WTC11 (cell line): Measurements from ENCODE around the gene FMN2. TPM values are rescaled to one million over a fixed set of nuclear protein-coding genes. Genes with fewer than 3 reads are reported as not detected.

Source experiments
- ATAC-seq: fragments of 200-7000 bp; cut with Tn5 transposase; 2 replicates; pipeline ENCODE4 v1.10.0; 2021; ENCODE audit warnings: mild to moderate bottlenecking, moderate library complexity
- CTCF ChIA-PET: fragments of 300-600 bp; sonication (Branson Sonifier 250); formaldehyde crosslinking; loops from one replicate; lab custom pipeline; 2021; ENCODE audit warnings: antibody characterized with exemption; lab: Charles Lee
- POLR2A ChIA-PET: fragments of 350-600 bp; sonication (Branson Sonifier 250); formaldehyde crosslinking; loops from one replicate; lab custom pipeline; 2021; ENCODE audit warnings: antibody characterized with exemption; lab: Charles Lee
- DNase-seq: peaks from one replicate; pipeline ENCODE4 v3.0.0; 2021; ENCODE audit warnings: low spot score
- H3K27ac Mint-ChIP-seq: 2 replicates; pipeline ENCODE4 v1.8.0; 2021; ENCODE audit warnings: mixed read lengths
- H3K27me3 Mint-ChIP-seq: 2 replicates; pipeline ENCODE4 v1.8.0; 2021; ENCODE audit warnings: low read depth, mild to moderate bottlenecking, moderate library complexity, mixed read lengths
- H3K36me3 Mint-ChIP-seq: 2 replicates; pipeline ENCODE4 v1.8.0; 2021; ENCODE audit warnings: mixed read lengths
- H3K4me1 Mint-ChIP-seq: 2 replicates; pipeline ENCODE4 v1.8.0; 2022; ENCODE audit warnings: mixed read lengths
- H3K4me3 Mint-ChIP-seq: 2 replicates; pipeline ENCODE4 v1.8.0; 2021; ENCODE audit warnings: mild to moderate bottlenecking, moderate library complexity, mixed read lengths
- H3K9me3 Mint-ChIP-seq: 2 replicates; pipeline ENCODE4 v1.8.0; 2021; ENCODE audit warnings: mixed read lengths
- ATF1 ChIP-seq: sonication (generic); formaldehyde crosslinking; IDR thresholded peaks from 2 replicates; pipeline ENCODE4 v1.8.1; 2023; ENCODE audit warnings: mild to moderate bottlenecking, moderate library complexity, missing genetic modification reagents
- CREM ChIP-seq: sonication (generic); formaldehyde crosslinking; IDR thresholded peaks from 2 replicates; pipeline ENCODE4 v1.8.1; 2022; ENCODE audit warnings: mild to moderate bottlenecking, missing genetic modification reagents, moderate library complexity
- ELF4 ChIP-seq: sonication (generic); formaldehyde crosslinking; IDR thresholded peaks from 2 replicates; pipeline ENCODE4 v1.8.1; 2022; ENCODE audit warnings: low read depth, mild to moderate bottlenecking, moderate library complexity, missing genetic modification reagents
- EMX1 ChIP-seq: fragments of 250-450 bp; sonication (Bioruptor Pico); IDR thresholded peaks from 2 replicates; pipeline ENCODE4 v1.8.0; 2021; ENCODE audit warnings: mild to moderate bottlenecking
- FOXK1 ChIP-seq: sonication (generic); formaldehyde crosslinking; IDR thresholded peaks from 2 replicates; pipeline ENCODE4 v1.8.0; 2022; ENCODE audit warnings: mild to moderate bottlenecking, moderate library complexity, missing genetic modification reagents
- FOXP1 ChIP-seq: sonication (generic); formaldehyde crosslinking; IDR thresholded peaks from 2 replicates; pipeline ENCODE4 v1.8.0; 2022; ENCODE audit warnings: missing genetic modification reagents, mild to moderate bottlenecking, moderate library complexity, borderline replicate concordance
- HMGA2 ChIP-seq: fragments of 250-450 bp; sonication (Bioruptor Pico); IDR thresholded peaks from 2 replicates; pipeline ENCODE4 v1.4.0; 2021; ENCODE audit warnings: mild to moderate bottlenecking, moderate library complexity
- KAT7 ChIP-seq: sonication (generic); formaldehyde crosslinking; IDR thresholded peaks from 2 replicates; pipeline ENCODE4 v1.8.1; 2023; ENCODE audit warnings: missing genetic modification reagents, mild to moderate bottlenecking, borderline replicate concordance
- NFYB ChIP-seq: sonication (generic); formaldehyde crosslinking; conservative IDR thresholded peaks from 2 replicates; pipeline ENCODE4 v1.8.0; 2022; ENCODE audit warnings: low read depth, missing genetic modification reagents
- RORB ChIP-seq: fragments of 250-450 bp; sonication (Bioruptor Pico); IDR thresholded peaks from 2 replicates; pipeline ENCODE4 v1.9.0; 2021; ENCODE audit warnings: mild to moderate bottlenecking
- SOX15 ChIP-seq: fragments of 250-450 bp; sonication (Bioruptor Pico); IDR thresholded peaks from 2 replicates; pipeline ENCODE4 v1.9.0; 2021; ENCODE audit warnings: mild to moderate bottlenecking
- SP1 ChIP-seq: sonication (generic); formaldehyde crosslinking; conservative IDR thresholded peaks from 2 replicates; pipeline ENCODE4 v1.8.1; 2022; ENCODE audit warnings: missing genetic modification reagents
- ZNF423 ChIP-seq: fragments of 250-450 bp; sonication (Bioruptor Pico); IDR thresholded peaks from 2 replicates; pipeline ENCODE4 v2.1.2; 2022; ENCODE audit warnings: mild to moderate bottlenecking, moderate library complexity
- total RNA-seq: library from RNA; stranded (reverse); gene quantifications from 3 replicates; pipeline ENCODE4 v1.2.3, GENCODE V29; 2021
- TF ChIP-seq, protein P1 (sequence below): fragments of 250-450 bp; sonication (Bioruptor Pico); conservative IDR thresholded peaks from 2 replicates; pipeline ENCODE4 v1.9.0; 2021; ENCODE audit warnings: mild to moderate bottlenecking
- TF ChIP-seq, protein P2 (sequence below): fragments of 200-600 bp; IDR thresholded peaks from 2 replicates; pipeline ENCODE4 v1.8.0; 2022; ENCODE audit warnings: antibody characterized with exemption
- TF ChIP-seq, protein P3 (sequence below): sonication (generic); formaldehyde crosslinking; IDR thresholded peaks from 2 replicates; pipeline ENCODE4 v1.8.0; 2022; ENCODE audit warnings: missing genetic modification reagents
- TF ChIP-seq, protein P4 (sequence below): sonication (generic); formaldehyde crosslinking; IDR thresholded peaks from 2 replicates; pipeline ENCODE4 v1.8.1; 2023; ENCODE audit warnings: mild to moderate bottlenecking, missing genetic modification reagents, moderate library complexity
- TF ChIP-seq, protein P5 (sequence below): sonication (generic); formaldehyde crosslinking; IDR thresholded peaks from 2 replicates; pipeline ENCODE4 v1.8.0; 2022; ENCODE audit warnings: mild to moderate bottlenecking, missing genetic modification reagents
- TF ChIP-seq, protein P6 (sequence below): sonication (generic); formaldehyde crosslinking; IDR thresholded peaks from 2 replicates; pipeline ENCODE4 v1.8.0; 2022; ENCODE audit warnings: mild to moderate bottlenecking, missing genetic modification reagents
- TF ChIP-seq, protein P7 (sequence below): fragments of 250-450 bp; sonication (Bioruptor Pico); IDR thresholded peaks from 2 replicates; pipeline ENCODE4 v1.9.0; 2021; ENCODE audit warnings: moderate library complexity, mild to moderate bottlenecking, inconsistent platforms, borderline replicate concordance
- TF ChIP-seq, protein P8 (sequence below): sonication (generic); formaldehyde crosslinking; IDR thresholded peaks from 2 replicates; pipeline ENCODE4 v1.8.0; 2023; ENCODE audit warnings: missing genetic modification reagents, mild to moderate bottlenecking, borderline replicate concordance

The FMN2 gene
- total RNA-seq, 1 experiment from 2014 or later = 1.8 TPM

DNA sequence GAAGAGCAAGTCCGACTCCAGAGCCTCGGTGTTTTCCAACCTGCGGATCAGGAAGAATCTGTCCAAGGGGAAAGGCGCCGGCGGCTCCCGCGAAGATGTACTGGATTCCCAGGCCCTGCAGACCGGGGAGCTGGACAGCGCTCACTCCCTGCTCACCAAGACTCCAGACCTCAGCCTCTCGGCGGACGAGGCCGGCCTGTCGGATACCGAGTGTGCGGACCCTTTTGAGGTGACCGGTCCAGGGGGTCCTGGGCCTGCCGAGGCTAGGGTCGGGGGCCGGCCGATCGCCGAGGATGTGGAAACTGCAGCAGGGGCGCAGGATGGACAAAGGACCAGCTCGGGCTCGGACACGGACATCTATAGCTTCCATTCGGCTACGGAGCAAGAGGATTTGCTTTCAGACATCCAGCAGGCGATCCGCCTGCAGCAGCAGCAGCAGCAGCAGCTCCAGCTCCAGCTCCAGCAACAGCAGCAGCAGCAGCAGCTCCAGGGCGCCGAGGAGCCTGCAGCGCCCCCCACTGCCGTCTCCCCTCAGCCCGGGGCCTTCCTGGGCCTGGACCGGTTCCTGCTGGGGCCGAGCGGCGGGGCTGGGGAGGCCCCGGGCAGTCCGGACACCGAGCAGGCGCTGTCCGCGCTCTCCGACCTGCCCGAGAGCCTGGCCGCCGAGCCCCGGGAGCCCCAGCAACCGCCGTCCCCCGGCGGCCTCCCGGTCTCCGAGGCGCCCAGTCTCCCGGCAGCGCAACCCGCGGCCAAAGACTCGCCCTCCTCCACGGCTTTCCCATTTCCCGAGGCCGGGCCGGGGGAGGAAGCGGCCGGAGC is 827 bp downstream of the FMN2 start:
- no peak overlapping the region for H3K27ac Mint-ChIP-seq
- CTCF ChIA-PET = interaction anchor here (0.8 to 1.5 kb wide), 4 partner anchors 9 to 87 kb away, joined by 3 to 6 read pairs (median 4); no protein-coding TSS in a partner anchor
- TF ChIP-seq RORB (no peak), CREM (CRISPR knock-in tag) (no peak), NFYB (CRISPR knock-in tag) (no peak), FOXP1 (CRISPR knock-in tag) (no peak), ELF4 (no peak), ZNF423 (CRISPR knock-in tag) (peak; percentile 45; the same call in 1 of the 2 replicates), FOXK1 (CRISPR knock-in tag) (no peak), EMX1 (no peak), SOX15 (CRISPR knock-in tag) (no peak), SP1 (no peak), HMGA2 (CRISPR knock-in tag) (no peak), KAT7 (0 out of 2 replicates have a peak, but pooled peaks have one; percentile 59), ATF1 (CRISPR knock-in tag) (0 out of 2 replicates have a peak, but pooled peaks have one; percentile 53)
- TF ChIP-seq, protein P1, sequence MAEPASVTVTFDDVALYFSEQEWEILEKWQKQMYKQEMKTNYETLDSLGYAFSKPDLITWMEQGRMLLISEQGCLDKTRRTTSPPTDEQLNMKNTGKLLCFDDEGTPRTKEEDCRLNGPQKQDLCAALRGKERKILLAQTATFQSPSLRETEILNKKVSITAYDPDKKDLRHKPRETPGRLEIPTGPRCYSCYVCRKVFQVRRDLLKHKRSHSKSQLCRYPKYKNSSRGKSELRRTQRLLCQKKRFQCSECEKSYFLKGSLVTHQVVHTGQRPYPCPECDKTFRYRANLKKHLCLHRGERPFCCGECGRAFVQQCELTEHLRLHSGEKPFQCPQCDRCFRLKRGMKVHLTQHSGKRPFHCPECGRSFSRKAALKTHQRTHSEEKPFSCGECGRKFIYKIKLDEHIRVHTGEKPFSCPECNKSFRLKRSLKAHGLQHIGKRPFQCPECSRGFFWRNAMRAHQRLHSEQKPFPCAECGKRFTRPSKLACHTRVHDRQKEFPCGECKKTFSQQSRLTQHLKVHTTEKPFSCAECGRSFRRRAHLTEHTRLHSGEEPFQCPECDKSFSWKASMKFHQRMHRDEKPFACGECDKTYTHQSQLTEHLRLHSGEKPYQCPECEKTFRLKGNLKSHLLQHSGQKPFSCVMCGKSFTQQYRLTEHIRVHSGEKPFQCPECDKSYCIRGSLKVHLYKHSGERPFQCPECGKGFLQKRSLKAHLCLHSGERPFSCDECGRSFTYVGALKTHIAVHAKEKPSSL = no peak
- TF ChIP-seq, protein P2, sequence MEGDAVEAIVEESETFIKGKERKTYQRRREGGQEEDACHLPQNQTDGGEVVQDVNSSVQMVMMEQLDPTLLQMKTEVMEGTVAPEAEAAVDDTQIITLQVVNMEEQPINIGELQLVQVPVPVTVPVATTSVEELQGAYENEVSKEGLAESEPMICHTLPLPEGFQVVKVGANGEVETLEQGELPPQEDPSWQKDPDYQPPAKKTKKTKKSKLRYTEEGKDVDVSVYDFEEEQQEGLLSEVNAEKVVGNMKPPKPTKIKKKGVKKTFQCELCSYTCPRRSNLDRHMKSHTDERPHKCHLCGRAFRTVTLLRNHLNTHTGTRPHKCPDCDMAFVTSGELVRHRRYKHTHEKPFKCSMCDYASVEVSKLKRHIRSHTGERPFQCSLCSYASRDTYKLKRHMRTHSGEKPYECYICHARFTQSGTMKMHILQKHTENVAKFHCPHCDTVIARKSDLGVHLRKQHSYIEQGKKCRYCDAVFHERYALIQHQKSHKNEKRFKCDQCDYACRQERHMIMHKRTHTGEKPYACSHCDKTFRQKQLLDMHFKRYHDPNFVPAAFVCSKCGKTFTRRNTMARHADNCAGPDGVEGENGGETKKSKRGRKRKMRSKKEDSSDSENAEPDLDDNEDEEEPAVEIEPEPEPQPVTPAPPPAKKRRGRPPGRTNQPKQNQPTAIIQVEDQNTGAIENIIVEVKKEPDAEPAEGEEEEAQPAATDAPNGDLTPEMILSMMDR = no peak
- TF ChIP-seq, protein P3, sequence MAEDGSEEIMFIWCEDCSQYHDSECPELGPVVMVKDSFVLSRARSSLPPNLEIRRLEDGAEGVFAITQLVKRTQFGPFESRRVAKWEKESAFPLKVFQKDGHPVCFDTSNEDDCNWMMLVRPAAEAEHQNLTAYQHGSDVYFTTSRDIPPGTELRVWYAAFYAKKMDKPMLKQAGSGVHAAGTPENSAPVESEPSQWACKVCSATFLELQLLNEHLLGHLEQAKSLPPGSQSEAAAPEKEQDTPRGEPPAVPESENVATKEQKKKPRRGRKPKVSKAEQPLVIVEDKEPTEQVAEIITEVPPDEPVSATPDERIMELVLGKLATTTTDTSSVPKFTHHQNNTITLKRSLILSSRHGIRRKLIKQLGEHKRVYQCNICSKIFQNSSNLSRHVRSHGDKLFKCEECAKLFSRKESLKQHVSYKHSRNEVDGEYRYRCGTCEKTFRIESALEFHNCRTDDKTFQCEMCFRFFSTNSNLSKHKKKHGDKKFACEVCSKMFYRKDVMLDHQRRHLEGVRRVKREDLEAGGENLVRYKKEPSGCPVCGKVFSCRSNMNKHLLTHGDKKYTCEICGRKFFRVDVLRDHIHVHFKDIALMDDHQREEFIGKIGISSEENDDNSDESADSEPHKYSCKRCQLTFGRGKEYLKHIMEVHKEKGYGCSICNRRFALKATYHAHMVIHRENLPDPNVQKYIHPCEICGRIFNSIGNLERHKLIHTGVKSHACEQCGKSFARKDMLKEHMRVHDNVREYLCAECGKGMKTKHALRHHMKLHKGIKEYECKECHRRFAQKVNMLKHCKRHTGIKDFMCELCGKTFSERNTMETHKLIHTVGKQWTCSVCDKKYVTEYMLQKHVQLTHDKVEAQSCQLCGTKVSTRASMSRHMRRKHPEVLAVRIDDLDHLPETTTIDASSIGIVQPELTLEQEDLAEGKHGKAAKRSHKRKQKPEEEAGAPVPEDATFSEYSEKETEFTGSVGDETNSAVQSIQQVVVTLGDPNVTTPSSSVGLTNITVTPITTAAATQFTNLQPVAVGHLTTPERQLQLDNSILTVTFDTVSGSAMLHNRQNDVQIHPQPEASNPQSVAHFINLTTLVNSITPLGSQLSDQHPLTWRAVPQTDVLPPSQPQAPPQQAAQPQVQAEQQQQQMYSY (CRISPR knock-in tag) = no peak
- TF ChIP-seq, protein P4, sequence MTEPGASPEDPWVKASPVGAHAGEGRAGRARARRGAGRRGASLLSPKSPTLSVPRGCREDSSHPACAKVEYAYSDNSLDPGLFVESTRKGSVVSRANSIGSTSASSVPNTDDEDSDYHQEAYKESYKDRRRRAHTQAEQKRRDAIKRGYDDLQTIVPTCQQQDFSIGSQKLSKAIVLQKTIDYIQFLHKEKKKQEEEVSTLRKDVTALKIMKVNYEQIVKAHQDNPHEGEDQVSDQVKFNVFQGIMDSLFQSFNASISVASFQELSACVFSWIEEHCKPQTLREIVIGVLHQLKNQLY (CRISPR knock-in tag) = no peak
- TF ChIP-seq, protein P5, sequence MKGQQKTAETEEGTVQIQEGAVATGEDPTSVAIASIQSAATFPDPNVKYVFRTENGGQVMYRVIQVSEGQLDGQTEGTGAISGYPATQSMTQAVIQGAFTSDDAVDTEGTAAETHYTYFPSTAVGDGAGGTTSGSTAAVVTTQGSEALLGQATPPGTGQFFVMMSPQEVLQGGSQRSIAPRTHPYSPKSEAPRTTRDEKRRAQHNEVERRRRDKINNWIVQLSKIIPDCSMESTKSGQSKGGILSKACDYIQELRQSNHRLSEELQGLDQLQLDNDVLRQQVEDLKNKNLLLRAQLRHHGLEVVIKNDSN (CRISPR knock-in tag) = no peak
- TF ChIP-seq, protein P6, sequence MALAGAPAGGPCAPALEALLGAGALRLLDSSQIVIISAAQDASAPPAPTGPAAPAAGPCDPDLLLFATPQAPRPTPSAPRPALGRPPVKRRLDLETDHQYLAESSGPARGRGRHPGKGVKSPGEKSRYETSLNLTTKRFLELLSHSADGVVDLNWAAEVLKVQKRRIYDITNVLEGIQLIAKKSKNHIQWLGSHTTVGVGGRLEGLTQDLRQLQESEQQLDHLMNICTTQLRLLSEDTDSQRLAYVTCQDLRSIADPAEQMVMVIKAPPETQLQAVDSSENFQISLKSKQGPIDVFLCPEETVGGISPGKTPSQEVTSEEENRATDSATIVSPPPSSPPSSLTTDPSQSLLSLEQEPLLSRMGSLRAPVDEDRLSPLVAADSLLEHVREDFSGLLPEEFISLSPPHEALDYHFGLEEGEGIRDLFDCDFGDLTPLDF = no peak
- TF ChIP-seq, protein P7, sequence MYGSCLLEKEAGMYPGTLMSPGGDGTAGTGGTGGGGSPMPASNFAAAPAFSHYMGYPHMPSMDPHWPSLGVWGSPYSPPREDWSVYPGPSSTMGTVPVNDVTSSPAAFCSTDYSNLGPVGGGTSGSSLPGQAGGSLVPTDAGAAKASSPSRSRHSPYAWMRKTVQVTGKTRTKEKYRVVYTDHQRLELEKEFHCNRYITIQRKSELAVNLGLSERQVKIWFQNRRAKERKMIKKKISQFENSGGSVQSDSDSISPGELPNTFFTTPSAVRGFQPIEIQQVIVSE (CRISPR knock-in tag) = no peak
- TF ChIP-seq, protein P8, sequence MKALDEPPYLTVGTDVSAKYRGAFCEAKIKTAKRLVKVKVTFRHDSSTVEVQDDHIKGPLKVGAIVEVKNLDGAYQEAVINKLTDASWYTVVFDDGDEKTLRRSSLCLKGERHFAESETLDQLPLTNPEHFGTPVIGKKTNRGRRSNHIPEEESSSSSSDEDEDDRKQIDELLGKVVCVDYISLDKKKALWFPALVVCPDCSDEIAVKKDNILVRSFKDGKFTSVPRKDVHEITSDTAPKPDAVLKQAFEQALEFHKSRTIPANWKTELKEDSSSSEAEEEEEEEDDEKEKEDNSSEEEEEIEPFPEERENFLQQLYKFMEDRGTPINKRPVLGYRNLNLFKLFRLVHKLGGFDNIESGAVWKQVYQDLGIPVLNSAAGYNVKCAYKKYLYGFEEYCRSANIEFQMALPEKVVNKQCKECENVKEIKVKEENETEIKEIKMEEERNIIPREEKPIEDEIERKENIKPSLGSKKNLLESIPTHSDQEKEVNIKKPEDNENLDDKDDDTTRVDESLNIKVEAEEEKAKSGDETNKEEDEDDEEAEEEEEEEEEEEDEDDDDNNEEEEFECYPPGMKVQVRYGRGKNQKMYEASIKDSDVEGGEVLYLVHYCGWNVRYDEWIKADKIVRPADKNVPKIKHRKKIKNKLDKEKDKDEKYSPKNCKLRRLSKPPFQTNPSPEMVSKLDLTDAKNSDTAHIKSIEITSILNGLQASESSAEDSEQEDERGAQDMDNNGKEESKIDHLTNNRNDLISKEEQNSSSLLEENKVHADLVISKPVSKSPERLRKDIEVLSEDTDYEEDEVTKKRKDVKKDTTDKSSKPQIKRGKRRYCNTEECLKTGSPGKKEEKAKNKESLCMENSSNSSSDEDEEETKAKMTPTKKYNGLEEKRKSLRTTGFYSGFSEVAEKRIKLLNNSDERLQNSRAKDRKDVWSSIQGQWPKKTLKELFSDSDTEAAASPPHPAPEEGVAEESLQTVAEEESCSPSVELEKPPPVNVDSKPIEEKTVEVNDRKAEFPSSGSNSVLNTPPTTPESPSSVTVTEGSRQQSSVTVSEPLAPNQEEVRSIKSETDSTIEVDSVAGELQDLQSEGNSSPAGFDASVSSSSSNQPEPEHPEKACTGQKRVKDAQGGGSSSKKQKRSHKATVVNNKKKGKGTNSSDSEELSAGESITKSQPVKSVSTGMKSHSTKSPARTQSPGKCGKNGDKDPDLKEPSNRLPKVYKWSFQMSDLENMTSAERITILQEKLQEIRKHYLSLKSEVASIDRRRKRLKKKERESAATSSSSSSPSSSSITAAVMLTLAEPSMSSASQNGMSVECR (CRISPR knock-in tag) = no peak

More for the DNA sequence above, 827 bp downstream of the FMN2 start:
- peak; percentile 21 for ATAC-seq
- DNase-seq = peak; percentile 31
- Mint-ChIP-seq H3K4me1 (peaks cover 16% of the 10 kb centered on the region), H3K36me3 (no peaks in the 10 kb centered on the region), H3K27me3 (peaks cover 43% of the 10 kb centered on the region), H3K9me3 (no peaks in the 10 kb centered on the region), H3K4me3 (peak overlapping the region; percentile 68)
- POLR2A ChIA-PET = no interaction called here
